Colon (tissue), 2 donors: ENCODE results near the gene CRYBG1.

Experiments
- FAIRE-seq: peaks from 2 replicates; lab custom pipeline; 2012; peaks lifted over from hg19 to GRCh38; lab: Jason Lieb, UNC
- donor health status: control.
- donor health status: control.

CRYBG1 gene

GRCh38 chr6:106360410-106360988, at the start of gene CRYBG1:
Gene CRYBG1 (plus strand): TSS chr6:106360717. CDS start chr6:106360909, 192 bp downstream.
- FAIRE-seq: no peak

GRCh38 chr6:106315765-106316374, 44.6 kb upstream of the CRYBG1 start:
- no peak for FAIRE-seq

- FAIRE-seq: peak; percentile 45
Measured at GRCh38 chr6:106316375-106316766, 44.1 kb upstream of the CRYBG1 start.

GRCh38 chr6:106318061-106318460, 42.5 kb upstream of the CRYBG1 start:
- FAIRE-seq: no peak

- FAIRE-seq: peak; percentile 78
Measured at GRCh38 chr6:106318851-106319250, 41.7 kb upstream of the CRYBG1 start.

GRCh38 chr6:106321940-106322339, 38.6 kb upstream of the CRYBG1 start:
- no peak for FAIRE-seq

- no peak for FAIRE-seq
Measured at GRCh38 chr6:106324726-106325335, 35.7 kb upstream of the CRYBG1 start.

GRCh38 chr6:106325336-106326178, 35.0 kb upstream of the CRYBG1 start, which contains the start of gene ATG5:
Gene ATG5 (minus strand): TSS chr6:106325760. CDS start chr6:106316208, 9,552 bp downstream.
- FAIRE-seq: peak; percentile 47

GRCh38 chr6:106334646-106335448, 25.7 kb upstream of the CRYBG1 start:
- FAIRE-seq: peak; percentile 14

GRCh38 chr6:106339334-106340029, 21.0 kb upstream of the CRYBG1 start:
- FAIRE-seq: no peak

- peak; percentile 38 for FAIRE-seq
Measured at GRCh38 chr6:106347219-106347618, 13.3 kb upstream of the CRYBG1 start.

GRCh38 chr6:106356378-106356777, 4.1 kb upstream of the CRYBG1 start:
- FAIRE-seq: no peak

GRCh38 chr6:106359959-106360409, 533 bp upstream of the CRYBG1 start:
- no peak for FAIRE-seq

GRCh38 chr6:106360989-106361430, 493 bp downstream of the CRYBG1 start:
- FAIRE-seq: no peak

- no peak for FAIRE-seq
Measured at GRCh38 chr6:106363401-106364138, 3.1 kb downstream of the CRYBG1 start.

- FAIRE-seq: no peak
Measured at GRCh38 chr6:106369739-106370138, 9.2 kb downstream of the CRYBG1 start.

- FAIRE-seq: no peak
Measured at GRCh38 chr6:106370639-106371038, 10.1 kb downstream of the CRYBG1 start.

- no peak for FAIRE-seq
Measured at GRCh38 chr6:106372838-106373501, 12.5 kb downstream of the CRYBG1 start.

- no peak for FAIRE-seq
Measured at GRCh38 chr6:106373502-106374239, 13.2 kb downstream of the CRYBG1 start.
